ENCODE results near the gene RTP2. TPM values are rescaled to one million over a fixed set of nuclear protein-coding genes. Genes with fewer than 3 reads are reported as not detected.

The RTP2 gene
- total RNA-seq, 1 donor from 2014 or later = not detected

GRCh38 chr3:187708696-187709095, 6.3 kb upstream of the RTP2 start:
- Histone ChIP-seq H3K4me1 (no peaks in the 10 kb centered on the region), H3K9ac (no peak overlapping the region), H3F3A (ENCODE audit: low read depth) (no peaks in the 10 kb centered on the region), H2AFZ (replicated peaks) (no peak overlapping the region), H3K4me2 (no peak overlapping the region), H3K4me3 (no peak overlapping the region), H3K27ac (no peak overlapping the region), H3K9me3 (ENCODE audit: low read depth) (no peaks in the 10 kb centered on the region), H3K36me3 (no peaks in the 10 kb centered on the region), H3K79me2 (ENCODE audit: low read depth) (no peaks in the 10 kb centered on the region), H3K27me3 (no peaks in the 10 kb centered on the region), H4K20me1 (ENCODE audit: low read depth) (no peaks in the 10 kb centered on the region)
- Mint-ChIP-seq H3K4me1 (no peaks in the 10 kb centered on the region), H3K27me3 (ENCODE audit: insufficient read depth, low read depth) (no peaks in the 10 kb centered on the region), H3K36me3 (no peaks in the 10 kb centered on the region), H3K9me3 (no peaks in the 10 kb centered on the region), H3K27ac (no peak overlapping the region), H3K4me3 (no peak overlapping the region)
- DNase-seq (ENCODE audit: low spot score) = no peak
- TF ChIP-seq EZH2 (IDR thresholded peaks at IDR 0.05) (no peak), EZH2phosphoT487 (IDR thresholded peaks at IDR 0.05) (no peak), CTCF (IDR thresholded peaks at IDR 0.05) (no peak)

- no peaks in the 10 kb centered on the region for H3F3A ChIP-seq (ENCODE audit: low read depth)
- Mint-ChIP-seq H3K27me3 (ENCODE audit: insufficient read depth, low read depth) (no peaks in the 10 kb centered on the region), H3K4me3 (no peak overlapping the region), H3K9me3 (no peaks in the 10 kb centered on the region), H3K36me3 (no peaks in the 10 kb centered on the region), H3K4me1 (no peaks in the 10 kb centered on the region), H3K27ac (no peak overlapping the region)
- no peak overlapping the region for H2AFZ ChIP-seq (replicated peaks)
- no peak overlapping the region for H3K4me3 ChIP-seq
- TF ChIP-seq EZH2 (IDR thresholded peaks at IDR 0.05) = no peak
- TF ChIP-seq CTCF (IDR thresholded peaks at IDR 0.05) = no peak
- TF ChIP-seq EZH2phosphoT487 (IDR thresholded peaks at IDR 0.05) = no peak
- DNase-seq (ENCODE audit: low spot score) = no peak
- H3K79me2 ChIP-seq (ENCODE audit: low read depth) = no peaks in the 10 kb centered on the region
- H3K9ac ChIP-seq = no peak overlapping the region
- no peaks in the 10 kb centered on the region for H4K20me1 ChIP-seq (ENCODE audit: low read depth)
- H3K36me3 ChIP-seq = no peaks in the 10 kb centered on the region
- H3K4me2 ChIP-seq = no peak overlapping the region
- no peaks in the 10 kb centered on the region for H3K27me3 ChIP-seq
- H3K4me1 ChIP-seq = no peaks in the 10 kb centered on the region
- H3K27ac ChIP-seq = no peak overlapping the region
- H3K9me3 ChIP-seq (ENCODE audit: low read depth) = no peaks in the 10 kb centered on the region
Measured at GRCh38 chr3:187706971-187707370, 4.6 kb upstream of the RTP2 start.

GRCh38 chr3:187705164-187705563, 2.8 kb upstream of the RTP2 start:
- no peak for DNase-seq (ENCODE audit: low spot score)
- no peaks in the 10 kb centered on the region for H3K36me3 ChIP-seq
- no peak overlapping the region for H3K27ac Mint-ChIP-seq
- no peaks in the 10 kb centered on the region for H3K36me3 Mint-ChIP-seq
- H3K4me1 Mint-ChIP-seq = no peaks in the 10 kb centered on the region
- H4K20me1 ChIP-seq (ENCODE audit: low read depth) = no peaks in the 10 kb centered on the region
- no peak overlapping the region for H3K9ac ChIP-seq
- no peaks in the 10 kb centered on the region for H3K27me3 Mint-ChIP-seq (ENCODE audit: insufficient read depth, low read depth)
- H3K79me2 ChIP-seq (ENCODE audit: low read depth) = no peaks in the 10 kb centered on the region
- no peaks in the 10 kb centered on the region for H3K9me3 Mint-ChIP-seq
- no peak overlapping the region for H3K4me3 ChIP-seq
- H3K4me2 ChIP-seq = no peak overlapping the region
- H3F3A ChIP-seq (ENCODE audit: low read depth) = no peaks in the 10 kb centered on the region
- H3K4me1 ChIP-seq = no peaks in the 10 kb centered on the region
- no peaks in the 10 kb centered on the region for H3K27me3 ChIP-seq
- TF ChIP-seq CTCF (IDR thresholded peaks at IDR 0.05) (no peak), EZH2 (IDR thresholded peaks at IDR 0.05) (no peak), EZH2phosphoT487 (IDR thresholded peaks at IDR 0.05) (no peak)
- H3K9me3 ChIP-seq (ENCODE audit: low read depth) = no peaks in the 10 kb centered on the region
- no peak overlapping the region for H3K4me3 Mint-ChIP-seq
- no peak overlapping the region for H2AFZ ChIP-seq (replicated peaks)
- H3K27ac ChIP-seq = no peak overlapping the region

All from neural progenitor cell (in vitro differentiated cells).